DND-41 (cell line): ENCODE results near the gene BIRC2.

ENCODE experiments used
- EZH2 ChIP-seq: IDR thresholded peaks from 3 replicates; pipeline ENCODE4 v1.6.1; 2012; ENCODE audit warnings: borderline replicate concordance, low read depth, mild to moderate bottlenecking, moderate library complexity, low read length, inconsistent platforms; ENCODE audit not compliant: severe bottlenecking
- TF ChIP-seq, protein P1 (sequence below): IDR thresholded peaks from 2 replicates; pipeline ENCODE4 v1.5.1; 2012; ENCODE audit warnings: borderline replicate concordance, low read length, moderate library complexity, mild to moderate bottlenecking; ENCODE audit not compliant: poor library complexity, severe bottlenecking; ENCODE audit errors: extremely low read depth

DNA sequence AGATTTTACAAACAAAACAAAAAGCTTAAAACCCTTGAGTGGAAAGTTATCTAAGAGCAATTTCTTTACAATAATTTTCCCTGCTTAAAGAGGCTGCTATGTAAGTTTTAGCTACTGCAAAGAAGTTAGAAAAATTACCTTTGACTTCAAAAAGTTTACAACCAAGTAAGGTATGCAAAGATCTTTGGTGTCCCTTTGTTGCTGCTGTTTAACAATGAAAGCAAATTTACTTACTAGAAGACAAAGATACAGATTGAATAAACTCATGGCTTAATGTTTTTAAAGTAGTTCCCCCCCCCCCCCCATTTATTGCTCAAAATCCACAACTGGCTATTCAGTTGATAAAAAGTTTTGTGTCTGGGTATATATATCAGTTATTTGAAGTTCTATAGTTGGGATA is 79.6 kb downstream of the BIRC2 start:
- TF ChIP-seq, protein P1, sequence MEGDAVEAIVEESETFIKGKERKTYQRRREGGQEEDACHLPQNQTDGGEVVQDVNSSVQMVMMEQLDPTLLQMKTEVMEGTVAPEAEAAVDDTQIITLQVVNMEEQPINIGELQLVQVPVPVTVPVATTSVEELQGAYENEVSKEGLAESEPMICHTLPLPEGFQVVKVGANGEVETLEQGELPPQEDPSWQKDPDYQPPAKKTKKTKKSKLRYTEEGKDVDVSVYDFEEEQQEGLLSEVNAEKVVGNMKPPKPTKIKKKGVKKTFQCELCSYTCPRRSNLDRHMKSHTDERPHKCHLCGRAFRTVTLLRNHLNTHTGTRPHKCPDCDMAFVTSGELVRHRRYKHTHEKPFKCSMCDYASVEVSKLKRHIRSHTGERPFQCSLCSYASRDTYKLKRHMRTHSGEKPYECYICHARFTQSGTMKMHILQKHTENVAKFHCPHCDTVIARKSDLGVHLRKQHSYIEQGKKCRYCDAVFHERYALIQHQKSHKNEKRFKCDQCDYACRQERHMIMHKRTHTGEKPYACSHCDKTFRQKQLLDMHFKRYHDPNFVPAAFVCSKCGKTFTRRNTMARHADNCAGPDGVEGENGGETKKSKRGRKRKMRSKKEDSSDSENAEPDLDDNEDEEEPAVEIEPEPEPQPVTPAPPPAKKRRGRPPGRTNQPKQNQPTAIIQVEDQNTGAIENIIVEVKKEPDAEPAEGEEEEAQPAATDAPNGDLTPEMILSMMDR: no peak
- TF ChIP-seq EZH2: no peak
